SK-N-SH (cell line): ENCODE results near the gene RCAN1. TPM values are rescaled to one million over a fixed set of nuclear protein-coding genes. Genes with fewer than 3 reads are reported as not detected.
A peak's percentile ranks its signal among the peaks of the same experiment; 100 is the strongest.

Experiments
- CTCF ChIA-PET: fragments of 300-600, 350-600 bp; formaldehyde crosslinking; extraction: SDS; loops from one replicate; lab custom pipeline; 2021; lab: Yijun Ruan, JAX
- POLR2A ChIA-PET: fragments of 350-600 bp; sonication (Branson Sonifier 250); formaldehyde crosslinking; extraction: SDS; loops from one replicate; lab custom pipeline; 2020; ENCODE audit warnings: antibody characterized with exemption, inconsistent platforms; lab: Yijun Ruan, JAX
- DNase-seq: peaks from one replicate; pipeline ENCODE4 v3.0.0; 2012
- H2AFZ ChIP-seq: fragments of 200-600 bp; sonication (generic); 2 replicates; pipeline ENCODE4 v1.8.1; 2016; ENCODE audit warnings: antibody characterized with exemption, mild to moderate bottlenecking, low read depth
- H3F3A ChIP-seq: fragments of 200-600 bp; sonication (generic); replicated peaks from 2 replicates; pipeline ENCODE3; 2016; ENCODE audit warnings: antibody characterized with exemption, mild to moderate bottlenecking; ENCODE audit not compliant: insufficient read depth
- H3K27ac ChIP-seq, 2 experiments: fragments of 200-500 bp in 1 of 2; fragments of 200-600 bp in 1 of 2; sonication (Bioruptor generic) in 1 of 2; sonication (generic), shearing (Covaris generic) in 1 of 2; 2 replicates each; pipeline versions ENCODE4 v1.5.1 to v1.6.1; 2014 to 2016; ENCODE audit warnings: low read depth in 2 of 2, inconsistent platforms in 1 of 2, low read length in 1 of 2, mild to moderate bottlenecking in 1 of 2, mixed read lengths in 1 of 2
- H3K27me3 ChIP-seq: fragments of 200-600 bp; sonication (generic), shearing (Covaris generic); 2 replicates; pipeline ENCODE4 v1.6.1; 2016; ENCODE audit warnings: mixed run types; ENCODE audit not compliant: insufficient read depth
- H3K36me3 ChIP-seq, 2 experiments: fragments of 200-500 bp in 1 of 2; fragments of 200-600 bp in 1 of 2; sonication (Bioruptor generic) in 1 of 2; sonication (generic) in 1 of 2; replicated peaks in 1 of 2; 2 replicates each; pipeline versions ENCODE3 to v1.5.1; 2014 to 2016; ENCODE audit warnings: low read length in 1 of 2, mild to moderate bottlenecking in 1 of 2; ENCODE audit not compliant: insufficient read depth in 2 of 2, control insufficient read depth in 1 of 2
- H3K4me1 ChIP-seq, 2 experiments: fragments of 200-500 bp in 1 of 2; fragments of 200-600 bp in 1 of 2; sonication (Bioruptor generic) in 1 of 2; sonication (generic), shearing (Covaris generic) in 1 of 2; 2 replicates each; pipeline versions ENCODE4 v1.5.1 to v1.6.1; 2014 to 2016; ENCODE audit warnings: low read depth in 1 of 2, low read length in 1 of 2, mixed run types in 1 of 2; ENCODE audit not compliant: insufficient read depth in 2 of 2, control insufficient read depth in 1 of 2
- H3K4me2 ChIP-seq: fragments of 200-600 bp; sonication (generic), shearing (Covaris generic); 2 replicates; pipeline ENCODE4 v1.6.1; 2017; ENCODE audit warnings: mixed run types
- H3K4me3 ChIP-seq, 2 experiments: fragments of 200-500 bp in 1 of 2; fragments of 200-600 bp in 1 of 2; sonication (Bioruptor generic) in 1 of 2; sonication (generic), shearing (Covaris generic) in 1 of 2; 2 replicates each; pipeline versions ENCODE4 v1.5.1 to v1.8.1; 2014 to 2016; ENCODE audit warnings: low read depth in 2 of 2, inconsistent platforms in 1 of 2, low read length in 1 of 2, mild to moderate bottlenecking in 1 of 2, mixed read lengths in 1 of 2, moderate library complexity in 1 of 2
- H3K79me2 ChIP-seq: fragments of 200-600 bp; sonication (generic); 2 replicates; pipeline ENCODE4 v1.8.1; 2017; ENCODE audit warnings: mild to moderate bottlenecking; ENCODE audit not compliant: insufficient read depth
- H3K9ac ChIP-seq: fragments of 200-600 bp; sonication (generic); 2 replicates; pipeline ENCODE4 v1.6.1; 2017; ENCODE audit warnings: mixed run types
- H3K9me2 ChIP-seq: fragments of 200-600 bp; sonication (generic); 2 replicates; pipeline ENCODE4 v1.6.1; 2017; ENCODE audit warnings: mixed run types
- H3K9me3 ChIP-seq: fragments of 200-600 bp; sonication (generic); 2 replicates; pipeline ENCODE4 v1.6.1; 2017; ENCODE audit warnings: mixed run types, mild to moderate bottlenecking, moderate library complexity
- H4K20me1 ChIP-seq: fragments of 200-600 bp; sonication (generic); 2 replicates; pipeline ENCODE4 v1.6.1; 2017; ENCODE audit warnings: mild to moderate bottlenecking, mixed run types; ENCODE audit not compliant: insufficient read depth
- CHD2 ChIP-seq: fragments of 150-350 bp; IDR thresholded peaks from 2 replicates; pipeline ENCODE4 v1.6.1; 2018; ENCODE audit warnings: low read length; ENCODE audit not compliant: partially characterized antibody
- CTCF ChIP-seq: fragments of 200-600 bp; sonication (generic); IDR thresholded peaks from 2 replicates; pipeline ENCODE4 v1.6.1; 2017; ENCODE audit warnings: antibody characterized with exemption, mild to moderate bottlenecking, moderate library complexity
- FOXM1 ChIP-seq: IDR thresholded peaks from 2 replicates; pipeline ENCODE4 v1.4.0; 2012; ENCODE audit warnings: low read depth, mild to moderate bottlenecking
- NRF1 ChIP-seq: IDR thresholded peaks from 2 replicates; pipeline ENCODE4 v1.6.1; 2012; ENCODE audit warnings: low read depth, mild to moderate bottlenecking, low read length
- RCOR1 ChIP-seq: fragments of 150-350 bp; IDR thresholded peaks from 2 replicates; pipeline ENCODE4 v1.6.1; 2017; ENCODE audit warnings: antibody characterized with exemption, low read length
- USF2 ChIP-seq: fragments of 150-350 bp; IDR thresholded peaks from 2 replicates; pipeline ENCODE4 v1.6.1; 2017; ENCODE audit warnings: antibody characterized with exemption, low read length, low read depth, borderline replicate concordance
- WGBS: methylation state at CpG from one replicate; pipeline ENCODE4 v1.1.6; 2017; ENCODE audit warnings: low lambda C conversion rate; 5-methylcytosine and 5-hydroxymethylcytosine counted together
- polyA plus RNA-seq, 3 experiments: library from polyadenylated mRNA; depleted of rRNA; stranded (reverse); fragments of >200 nt; gene quantifications; 2 replicates each; pipeline ENCODE4 v1.2.3, GENCODE V29; 2012

RCAN1 gene
- polyA plus RNA-seq, 1 of the 3 experiments (the other 2 are of a cell fraction) = 16.7 TPM

GRCh38 chr21:34517491-34518245, 97.2 kb downstream of the RCAN1 start:
- no peaks in the 10 kb centered on the region for H3K27me3 ChIP-seq
- H3K9me2 ChIP-seq = no peaks in the 10 kb centered on the region
- no peaks in the 10 kb centered on the region; the same call in 1 of the 2 replicates for H4K20me1 ChIP-seq
- 94% methylated on average over 18 of the region's 22 CpGs for WGBS
- no peaks in the 10 kb centered on the region; the same call in 1 of the 2 replicates for H3K79me2 ChIP-seq
- peaks cover 0 to 3% of the 10 kb centered on the region in 2 experiments; a peak in 1 of 4 replicates for H3K4me1 ChIP-seq
- H3K9ac ChIP-seq = no peak overlapping the region
- H3K4me2 ChIP-seq = no peak overlapping the region
- H3K9me3 ChIP-seq = no peaks in the 10 kb centered on the region
- H3F3A ChIP-seq = peaks cover 31% of the 10 kb centered on the region
- DNase-seq = no peak
- peaks cover 37 to 38% of the 10 kb centered on the region in 2 experiments for H3K36me3 ChIP-seq
- peak overlapping the region in 1 of 2 experiments; percentile 21; a peak in 1 of 4 replicates for H3K27ac ChIP-seq
- POLR2A ChIA-PET = no interaction called here
- TF ChIP-seq CTCF = peak; percentile 35; the same call in 1 of the 2 replicates
- no peak for TF ChIP-seq FOXM1
- no peak overlapping the region for H3K4me3 ChIP-seq
- CTCF ChIA-PET = interaction anchor here (0.6 to 0.9 kb wide), 2 partner anchors 19 to 26 kb away, joined by 3 to 4 read pairs; no protein-coding TSS in a partner anchor
- no peak overlapping the region for H2AFZ ChIP-seq

GRCh38 chr21:34517039-34517438, 97.9 kb downstream of the RCAN1 start:
- POLR2A ChIA-PET = no interaction called here

More at GRCh38 chr21:34517039-34517438, 97.9 kb downstream of the RCAN1 start:
- no peaks in the 10 kb centered on the region for H3K27me3 ChIP-seq
- peaks cover 0 to 3% of the 10 kb centered on the region in 2 experiments; a peak in 1 of 4 replicates for H3K4me1 ChIP-seq
- H3K79me2 ChIP-seq = no peaks in the 10 kb centered on the region
- 94% methylated on average over 5 of the region's 5 CpGs for WGBS
- H3F3A ChIP-seq = peaks cover 31% of the 10 kb centered on the region
- H3K9me2 ChIP-seq = no peaks in the 10 kb centered on the region
- no peak overlapping the region for H2AFZ ChIP-seq
- H4K20me1 ChIP-seq = no peaks in the 10 kb centered on the region; the same call in 1 of the 2 replicates
- H3K27ac ChIP-seq = no peak overlapping the region
- H3K36me3 ChIP-seq = peaks cover 34 to 35% of the 10 kb centered on the region in 2 experiments
- no peak overlapping the region for H3K9ac ChIP-seq
- CTCF ChIA-PET = interaction anchor here (0.6 to 0.9 kb wide), 2 partner anchors 19 to 27 kb away, joined by 3 to 4 read pairs; no protein-coding TSS in a partner anchor
- no peak overlapping the region for H3K4me3 ChIP-seq
- no peaks in the 10 kb centered on the region for H3K9me3 ChIP-seq
- TF ChIP-seq USF2 = no peak
- TF ChIP-seq NRF1 = no peak
- no peak for TF ChIP-seq CHD2
- TF ChIP-seq RCOR1 = no peak
- TF ChIP-seq, all 33 proteins: peak for 0
- no peak overlapping the region for H3K4me2 ChIP-seq
- DNase-seq = no peak
